HEK293 (cell line): ENCODE data around the gene PRR14L.

Source experiments
- ZNF530 ChIP-seq: fragments of 450-650 bp; formaldehyde crosslinking; IDR thresholded peaks from 2 replicates; pipeline ENCODE4 v1.5.1; 2016; ENCODE audit warnings: low read depth, missing biosample characterization, missing genetic modification characterization
- TF ChIP-seq, protein P1 (sequence below): fragments of 450-650 bp; formaldehyde crosslinking; IDR thresholded peaks from 2 replicates; pipeline ENCODE4 v1.5.1; 2016; ENCODE audit warnings: missing biosample characterization, missing genetic modification characterization
- TF ChIP-seq, protein P2 (sequence below): fragments of 450-650 bp; formaldehyde crosslinking; IDR thresholded peaks from 2 replicates; pipeline ENCODE4 v1.5.1; 2016; ENCODE audit warnings: missing biosample characterization, missing genetic modification characterization, low read depth

DNA sequence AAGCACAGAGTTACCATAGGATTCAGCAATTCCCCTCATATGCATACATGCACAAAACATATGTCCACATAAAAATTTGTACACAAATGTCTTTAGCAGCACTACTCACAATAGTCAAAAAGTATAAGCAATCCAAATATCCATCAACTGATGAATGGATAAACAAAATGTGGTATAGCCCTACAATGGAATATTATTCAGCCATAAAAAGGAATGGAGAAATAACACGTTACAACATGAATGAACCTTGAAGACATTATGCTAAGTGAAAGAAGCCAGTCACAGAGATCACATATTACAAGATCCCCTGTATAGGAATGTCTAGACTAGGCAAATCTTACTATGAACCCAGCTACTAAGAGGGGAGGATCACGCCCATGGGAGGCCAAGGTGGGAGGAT lies 7.2 kb downstream of the PRR14L start:
- no peak for TF ChIP-seq ZNF530 (tag by site-specific recombination)
- TF ChIP-seq, protein P1, sequence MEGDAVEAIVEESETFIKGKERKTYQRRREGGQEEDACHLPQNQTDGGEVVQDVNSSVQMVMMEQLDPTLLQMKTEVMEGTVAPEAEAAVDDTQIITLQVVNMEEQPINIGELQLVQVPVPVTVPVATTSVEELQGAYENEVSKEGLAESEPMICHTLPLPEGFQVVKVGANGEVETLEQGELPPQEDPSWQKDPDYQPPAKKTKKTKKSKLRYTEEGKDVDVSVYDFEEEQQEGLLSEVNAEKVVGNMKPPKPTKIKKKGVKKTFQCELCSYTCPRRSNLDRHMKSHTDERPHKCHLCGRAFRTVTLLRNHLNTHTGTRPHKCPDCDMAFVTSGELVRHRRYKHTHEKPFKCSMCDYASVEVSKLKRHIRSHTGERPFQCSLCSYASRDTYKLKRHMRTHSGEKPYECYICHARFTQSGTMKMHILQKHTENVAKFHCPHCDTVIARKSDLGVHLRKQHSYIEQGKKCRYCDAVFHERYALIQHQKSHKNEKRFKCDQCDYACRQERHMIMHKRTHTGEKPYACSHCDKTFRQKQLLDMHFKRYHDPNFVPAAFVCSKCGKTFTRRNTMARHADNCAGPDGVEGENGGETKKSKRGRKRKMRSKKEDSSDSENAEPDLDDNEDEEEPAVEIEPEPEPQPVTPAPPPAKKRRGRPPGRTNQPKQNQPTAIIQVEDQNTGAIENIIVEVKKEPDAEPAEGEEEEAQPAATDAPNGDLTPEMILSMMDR (tag by site-specific recombination) = no peak
- TF ChIP-seq, protein P2, sequence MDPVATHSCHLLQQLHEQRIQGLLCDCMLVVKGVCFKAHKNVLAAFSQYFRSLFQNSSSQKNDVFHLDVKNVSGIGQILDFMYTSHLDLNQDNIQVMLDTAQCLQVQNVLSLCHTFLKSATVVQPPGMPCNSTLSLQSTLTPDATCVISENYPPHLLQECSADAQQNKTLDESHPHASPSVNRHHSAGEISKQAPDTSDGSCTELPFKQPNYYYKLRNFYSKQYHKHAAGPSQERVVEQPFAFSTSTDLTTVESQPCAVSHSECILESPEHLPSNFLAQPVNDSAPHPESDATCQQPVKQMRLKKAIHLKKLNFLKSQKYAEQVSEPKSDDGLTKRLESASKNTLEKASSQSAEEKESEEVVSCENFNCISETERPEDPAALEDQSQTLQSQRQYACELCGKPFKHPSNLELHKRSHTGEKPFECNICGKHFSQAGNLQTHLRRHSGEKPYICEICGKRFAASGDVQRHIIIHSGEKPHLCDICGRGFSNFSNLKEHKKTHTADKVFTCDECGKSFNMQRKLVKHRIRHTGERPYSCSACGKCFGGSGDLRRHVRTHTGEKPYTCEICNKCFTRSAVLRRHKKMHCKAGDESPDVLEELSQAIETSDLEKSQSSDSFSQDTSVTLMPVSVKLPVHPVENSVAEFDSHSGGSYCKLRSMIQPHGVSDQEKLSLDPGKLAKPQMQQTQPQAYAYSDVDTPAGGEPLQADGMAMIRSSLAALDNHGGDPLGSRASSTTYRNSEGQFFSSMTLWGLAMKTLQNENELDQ (tag by site-specific recombination) = no peak
